WTC11 (cell line): ENCODE results near the gene PRKCE.

Source experiments
- NFYB ChIP-seq: sonication (generic); formaldehyde crosslinking; conservative IDR thresholded peaks from 2 replicates; pipeline ENCODE4 v1.8.0; 2022; ENCODE audit warnings: low read depth, missing genetic modification reagents
- NR2C2 ChIP-seq: sonication (generic); formaldehyde crosslinking; IDR thresholded peaks from 2 replicates; pipeline ENCODE4 v1.8.0; 2022; ENCODE audit warnings: mild to moderate bottlenecking, missing genetic modification reagents
- SMAD4 ChIP-seq: sonication (generic); formaldehyde crosslinking; IDR thresholded peaks from 2 replicates; pipeline ENCODE4 v1.8.0; 2022; ENCODE audit warnings: mild to moderate bottlenecking, missing genetic modification reagents
- SP1 ChIP-seq: sonication (generic); formaldehyde crosslinking; conservative IDR thresholded peaks from 2 replicates; pipeline ENCODE4 v1.8.1; 2022; ENCODE audit warnings: missing genetic modification reagents
- ZNF416 ChIP-seq: fragments of 250-450 bp; sonication (Bioruptor Pico); IDR thresholded peaks from 2 replicates; pipeline ENCODE4 v1.9.0; 2021; ENCODE audit warnings: mild to moderate bottlenecking, inconsistent platforms
- ZNF423 ChIP-seq: fragments of 250-450 bp; sonication (Bioruptor Pico); IDR thresholded peaks from 2 replicates; pipeline ENCODE4 v2.1.2; 2022; ENCODE audit warnings: mild to moderate bottlenecking, moderate library complexity
- TF ChIP-seq, protein P1 (sequence below): sonication (generic); formaldehyde crosslinking; IDR thresholded peaks from 2 replicates; pipeline ENCODE4 v1.8.1; 2023; ENCODE audit warnings: mild to moderate bottlenecking, moderate library complexity, missing genetic modification reagents
- TF ChIP-seq, protein P2 (sequence below): sonication (generic); formaldehyde crosslinking; IDR thresholded peaks from 2 replicates; pipeline ENCODE4 v1.8.0; 2023; ENCODE audit warnings: mild to moderate bottlenecking, missing genetic modification reagents
- TF ChIP-seq, protein P3 (sequence below): fragments of 250-450 bp; sonication (Bioruptor Pico); IDR thresholded peaks from 2 replicates; pipeline ENCODE4 v2.1.2; 2022; ENCODE audit warnings: mild to moderate bottlenecking, moderate library complexity
- TF ChIP-seq, protein P4 (sequence below): fragments of 200-600 bp; IDR thresholded peaks from 2 replicates; pipeline ENCODE4 v1.8.0; 2022; ENCODE audit warnings: antibody characterized with exemption
- TF ChIP-seq, protein P5 (sequence below): sonication (generic); formaldehyde crosslinking; IDR thresholded peaks from 2 replicates; pipeline ENCODE4 v1.8.0; 2023; ENCODE audit warnings: missing genetic modification reagents, mild to moderate bottlenecking, borderline replicate concordance

DNA sequence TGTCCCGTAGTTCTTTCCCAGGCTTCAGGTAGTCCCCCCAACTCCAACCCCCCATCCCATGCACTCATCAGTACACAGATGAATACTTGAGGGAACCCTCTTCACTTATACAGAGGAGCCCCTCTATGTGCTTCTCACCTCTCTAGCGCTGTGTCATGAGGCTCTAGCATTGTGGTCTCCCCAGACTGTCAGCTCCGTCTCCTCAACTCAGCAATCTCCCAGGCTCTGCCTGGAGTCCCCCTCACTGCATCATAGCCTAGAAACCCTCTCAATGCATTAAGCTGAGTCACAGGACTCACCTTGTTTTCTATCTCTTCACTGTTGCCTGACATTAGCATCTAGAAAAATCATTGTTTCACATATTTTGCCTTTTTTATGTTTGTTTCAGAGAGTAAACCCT lies 20.2 kb upstream of the PRKCE start:
- TF ChIP-seq, protein P1, sequence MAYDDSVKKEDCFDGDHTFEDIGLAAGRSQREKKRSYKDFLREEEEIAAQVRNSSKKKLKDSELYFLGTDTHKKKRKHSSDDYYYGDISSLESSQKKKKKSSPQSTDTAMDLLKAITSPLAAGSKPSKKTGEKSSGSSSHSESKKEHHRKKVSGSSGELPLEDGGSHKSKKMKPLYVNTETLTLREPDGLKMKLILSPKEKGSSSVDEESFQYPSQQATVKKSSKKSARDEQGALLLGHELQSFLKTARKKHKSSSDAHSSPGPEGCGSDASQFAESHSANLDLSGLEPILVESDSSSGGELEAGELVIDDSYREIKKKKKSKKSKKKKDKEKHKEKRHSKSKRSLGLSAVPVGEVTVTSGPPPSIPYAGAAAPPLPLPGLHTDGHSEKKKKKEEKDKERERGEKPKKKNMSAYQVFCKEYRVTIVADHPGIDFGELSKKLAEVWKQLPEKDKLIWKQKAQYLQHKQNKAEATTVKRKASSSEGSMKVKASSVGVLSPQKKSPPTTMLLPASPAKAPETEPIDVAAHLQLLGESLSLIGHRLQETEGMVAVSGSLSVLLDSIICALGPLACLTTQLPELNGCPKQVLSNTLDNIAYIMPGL (CRISPR knock-in tag) = no peak
- TF ChIP-seq ZNF416 (no peak), SP1 (CRISPR knock-in tag) (no peak), SMAD4 (CRISPR knock-in tag) (no peak), NR2C2 (no peak), NFYB (no peak), ZNF423 (CRISPR knock-in tag) (no peak)
- TF ChIP-seq, protein P2, sequence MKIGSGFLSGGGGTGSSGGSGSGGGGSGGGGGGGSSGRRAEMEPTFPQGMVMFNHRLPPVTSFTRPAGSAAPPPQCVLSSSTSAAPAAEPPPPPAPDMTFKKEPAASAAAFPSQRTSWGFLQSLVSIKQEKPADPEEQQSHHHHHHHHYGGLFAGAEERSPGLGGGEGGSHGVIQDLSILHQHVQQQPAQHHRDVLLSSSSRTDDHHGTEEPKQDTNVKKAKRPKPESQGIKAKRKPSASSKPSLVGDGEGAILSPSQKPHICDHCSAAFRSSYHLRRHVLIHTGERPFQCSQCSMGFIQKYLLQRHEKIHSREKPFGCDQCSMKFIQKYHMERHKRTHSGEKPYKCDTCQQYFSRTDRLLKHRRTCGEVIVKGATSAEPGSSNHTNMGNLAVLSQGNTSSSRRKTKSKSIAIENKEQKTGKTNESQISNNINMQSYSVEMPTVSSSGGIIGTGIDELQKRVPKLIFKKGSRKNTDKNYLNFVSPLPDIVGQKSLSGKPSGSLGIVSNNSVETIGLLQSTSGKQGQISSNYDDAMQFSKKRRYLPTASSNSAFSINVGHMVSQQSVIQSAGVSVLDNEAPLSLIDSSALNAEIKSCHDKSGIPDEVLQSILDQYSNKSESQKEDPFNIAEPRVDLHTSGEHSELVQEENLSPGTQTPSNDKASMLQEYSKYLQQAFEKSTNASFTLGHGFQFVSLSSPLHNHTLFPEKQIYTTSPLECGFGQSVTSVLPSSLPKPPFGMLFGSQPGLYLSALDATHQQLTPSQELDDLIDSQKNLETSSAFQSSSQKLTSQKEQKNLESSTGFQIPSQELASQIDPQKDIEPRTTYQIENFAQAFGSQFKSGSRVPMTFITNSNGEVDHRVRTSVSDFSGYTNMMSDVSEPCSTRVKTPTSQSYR (CRISPR knock-in tag) = no peak
- TF ChIP-seq, protein P3, sequence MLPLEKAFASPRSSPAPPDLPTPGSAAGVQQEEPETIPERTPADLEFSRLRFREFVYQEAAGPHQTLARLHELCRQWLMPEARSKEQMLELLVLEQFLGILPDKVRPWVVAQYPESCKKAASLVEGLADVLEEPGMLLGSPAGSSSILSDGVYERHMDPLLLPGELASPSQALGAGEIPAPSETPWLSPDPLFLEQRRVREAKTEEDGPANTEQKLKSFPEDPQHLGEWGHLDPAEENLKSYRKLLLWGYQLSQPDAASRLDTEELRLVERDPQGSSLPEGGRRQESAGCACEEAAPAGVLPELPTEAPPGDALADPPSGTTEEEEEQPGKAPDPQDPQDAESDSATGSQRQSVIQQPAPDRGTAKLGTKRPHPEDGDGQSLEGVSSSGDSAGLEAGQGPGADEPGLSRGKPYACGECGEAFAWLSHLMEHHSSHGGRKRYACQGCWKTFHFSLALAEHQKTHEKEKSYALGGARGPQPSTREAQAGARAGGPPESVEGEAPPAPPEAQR (CRISPR knock-in tag) = no peak
- TF ChIP-seq, protein P4, sequence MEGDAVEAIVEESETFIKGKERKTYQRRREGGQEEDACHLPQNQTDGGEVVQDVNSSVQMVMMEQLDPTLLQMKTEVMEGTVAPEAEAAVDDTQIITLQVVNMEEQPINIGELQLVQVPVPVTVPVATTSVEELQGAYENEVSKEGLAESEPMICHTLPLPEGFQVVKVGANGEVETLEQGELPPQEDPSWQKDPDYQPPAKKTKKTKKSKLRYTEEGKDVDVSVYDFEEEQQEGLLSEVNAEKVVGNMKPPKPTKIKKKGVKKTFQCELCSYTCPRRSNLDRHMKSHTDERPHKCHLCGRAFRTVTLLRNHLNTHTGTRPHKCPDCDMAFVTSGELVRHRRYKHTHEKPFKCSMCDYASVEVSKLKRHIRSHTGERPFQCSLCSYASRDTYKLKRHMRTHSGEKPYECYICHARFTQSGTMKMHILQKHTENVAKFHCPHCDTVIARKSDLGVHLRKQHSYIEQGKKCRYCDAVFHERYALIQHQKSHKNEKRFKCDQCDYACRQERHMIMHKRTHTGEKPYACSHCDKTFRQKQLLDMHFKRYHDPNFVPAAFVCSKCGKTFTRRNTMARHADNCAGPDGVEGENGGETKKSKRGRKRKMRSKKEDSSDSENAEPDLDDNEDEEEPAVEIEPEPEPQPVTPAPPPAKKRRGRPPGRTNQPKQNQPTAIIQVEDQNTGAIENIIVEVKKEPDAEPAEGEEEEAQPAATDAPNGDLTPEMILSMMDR = no peak
- TF ChIP-seq, protein P5, sequence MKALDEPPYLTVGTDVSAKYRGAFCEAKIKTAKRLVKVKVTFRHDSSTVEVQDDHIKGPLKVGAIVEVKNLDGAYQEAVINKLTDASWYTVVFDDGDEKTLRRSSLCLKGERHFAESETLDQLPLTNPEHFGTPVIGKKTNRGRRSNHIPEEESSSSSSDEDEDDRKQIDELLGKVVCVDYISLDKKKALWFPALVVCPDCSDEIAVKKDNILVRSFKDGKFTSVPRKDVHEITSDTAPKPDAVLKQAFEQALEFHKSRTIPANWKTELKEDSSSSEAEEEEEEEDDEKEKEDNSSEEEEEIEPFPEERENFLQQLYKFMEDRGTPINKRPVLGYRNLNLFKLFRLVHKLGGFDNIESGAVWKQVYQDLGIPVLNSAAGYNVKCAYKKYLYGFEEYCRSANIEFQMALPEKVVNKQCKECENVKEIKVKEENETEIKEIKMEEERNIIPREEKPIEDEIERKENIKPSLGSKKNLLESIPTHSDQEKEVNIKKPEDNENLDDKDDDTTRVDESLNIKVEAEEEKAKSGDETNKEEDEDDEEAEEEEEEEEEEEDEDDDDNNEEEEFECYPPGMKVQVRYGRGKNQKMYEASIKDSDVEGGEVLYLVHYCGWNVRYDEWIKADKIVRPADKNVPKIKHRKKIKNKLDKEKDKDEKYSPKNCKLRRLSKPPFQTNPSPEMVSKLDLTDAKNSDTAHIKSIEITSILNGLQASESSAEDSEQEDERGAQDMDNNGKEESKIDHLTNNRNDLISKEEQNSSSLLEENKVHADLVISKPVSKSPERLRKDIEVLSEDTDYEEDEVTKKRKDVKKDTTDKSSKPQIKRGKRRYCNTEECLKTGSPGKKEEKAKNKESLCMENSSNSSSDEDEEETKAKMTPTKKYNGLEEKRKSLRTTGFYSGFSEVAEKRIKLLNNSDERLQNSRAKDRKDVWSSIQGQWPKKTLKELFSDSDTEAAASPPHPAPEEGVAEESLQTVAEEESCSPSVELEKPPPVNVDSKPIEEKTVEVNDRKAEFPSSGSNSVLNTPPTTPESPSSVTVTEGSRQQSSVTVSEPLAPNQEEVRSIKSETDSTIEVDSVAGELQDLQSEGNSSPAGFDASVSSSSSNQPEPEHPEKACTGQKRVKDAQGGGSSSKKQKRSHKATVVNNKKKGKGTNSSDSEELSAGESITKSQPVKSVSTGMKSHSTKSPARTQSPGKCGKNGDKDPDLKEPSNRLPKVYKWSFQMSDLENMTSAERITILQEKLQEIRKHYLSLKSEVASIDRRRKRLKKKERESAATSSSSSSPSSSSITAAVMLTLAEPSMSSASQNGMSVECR (CRISPR knock-in tag) = no peak
